ENCODE measurements around the gene ZNF608. TPM values are rescaled to one million over a fixed set of nuclear protein-coding genes. Genes with fewer than 3 reads are reported as not detected.

The ZNF608 gene
- total RNA-seq, 4 donors from 2014 or later: 24.4 to 41.4 (median 36.1) TPM

- ATAC-seq: no peak
- WGBS, 2 donors (ENCODE audit: low coverage in 1 of 2): 0 to 1% methylated on average over 17 of the region's 17 CpGs
- peak overlapping the region; percentile 63 for H3K4me3 ChIP-seq
- TF ChIP-seq EP300 (IDR thresholded peaks at IDR 0.05): no peak
- TF ChIP-seq CTCF (IDR thresholded peaks at IDR 0.05): no peak
- no peak for TF ChIP-seq POLR2A (IDR thresholded peaks at IDR 0.05)
- no peak for TF ChIP-seq POLR2AphosphoS5 (IDR thresholded peaks at IDR 0.05)
- peaks cover 0 to 14% (median 0%) of the 10 kb centered on the region in 3 donors for H3K4me1 ChIP-seq
- peak overlapping the region; percentile 90 to 93 (median 91) for H3K27ac ChIP-seq
- H3K27me3 ChIP-seq: no peaks in the 10 kb centered on the region
- no peaks in the 10 kb centered on the region for H3K9me3 ChIP-seq
- no peaks in the 10 kb centered on the region for H3K36me3 ChIP-seq
Observed at GRCh38 chr5:124747791-124748686, 1.6 kb upstream of the ZNF608 start.

- ATAC-seq: peak; percentile 79
- Histone ChIP-seq H3K4me3 (peak overlapping the region; percentile 63), H3K4me1 (peaks cover 0 to 21% (median 0%) of the 10 kb centered on the region in 3 donors), H3K9me3 (no peaks in the 10 kb centered on the region), H3K27me3 (no peaks in the 10 kb centered on the region), H3K36me3 (no peaks in the 10 kb centered on the region), H3K27ac (peak overlapping the region; percentile 90 to 93 (median 91))
- 0% methylated on average over 14 to 29 of the region's 32 CpGs for WGBS, 2 donors (ENCODE audit: low coverage in 1 of 2)
- TF ChIP-seq EP300 (IDR thresholded peaks at IDR 0.05): no peak
- peak; percentile 85 for TF ChIP-seq POLR2AphosphoS5 (IDR thresholded peaks at IDR 0.05)
- TF ChIP-seq CTCF (IDR thresholded peaks at IDR 0.05): no peak
Observed at GRCh38 chr5:124746916-124747790, 714 bp upstream of the ZNF608 start.

GRCh38 chr5:124745007-124745927, 1.2 kb downstream of the ZNF608 start:
- 17 to 33% methylated on average over 6 to 8 of the region's 8 CpGs for WGBS, 2 donors (ENCODE audit: low coverage in 1 of 2)
- TF ChIP-seq POLR2AphosphoS5 (IDR thresholded peaks at IDR 0.05) (no peak), POLR2A (IDR thresholded peaks at IDR 0.05) (no peak), CTCF (IDR thresholded peaks at IDR 0.05) (no peak), EP300 (IDR thresholded peaks at IDR 0.05) (no peak)
- no peaks in the 10 kb centered on the region for H3K36me3 ChIP-seq

GRCh38 chr5:124744170-124744971, 2.1 kb downstream of the ZNF608 start:
- Histone ChIP-seq H3K4me1 (peaks cover 0 to 39% (median 10%) of the 10 kb centered on the region in 3 donors), H3K36me3 (no peaks in the 10 kb centered on the region), H3K9me3 (no peaks in the 10 kb centered on the region), H3K27me3 (no peaks in the 10 kb centered on the region), H3K4me3 (peak overlapping the region; percentile 63), H3K27ac (peak overlapping the region; percentile 90 to 93 (median 91))
- TF ChIP-seq POLR2AphosphoS5 (IDR thresholded peaks at IDR 0.05) (peak; percentile 68), EP300 (IDR thresholded peaks at IDR 0.05) (no peak), POLR2A (IDR thresholded peaks at IDR 0.05) (no peak), CTCF (IDR thresholded peaks at IDR 0.05) (peak in 2 of 4 experiments; percentile 30 to 31)
- no peak for ATAC-seq
- 23 to 27% methylated on average over 2 to 24 of the region's 27 CpGs for WGBS, 2 donors (ENCODE audit: low coverage in 1 of 2)

More at GRCh38 chr5:124745007-124745927, 1.2 kb downstream of the ZNF608 start:
- no peaks in the 10 kb centered on the region for H3K9me3 ChIP-seq
- H3K27me3 ChIP-seq: no peaks in the 10 kb centered on the region
- H3K27ac ChIP-seq: peak overlapping the region; percentile 90 to 93 (median 91)
- peak overlapping the region; percentile 63 for H3K4me3 ChIP-seq
- peaks cover 0 to 38% (median 6%) of the 10 kb centered on the region in 3 donors for H3K4me1 ChIP-seq
- ATAC-seq: no peak

All from gastroesophageal sphincter (tissue), 4 donors.